ENCODE measurements around the gene RUNX1.

DNA sequence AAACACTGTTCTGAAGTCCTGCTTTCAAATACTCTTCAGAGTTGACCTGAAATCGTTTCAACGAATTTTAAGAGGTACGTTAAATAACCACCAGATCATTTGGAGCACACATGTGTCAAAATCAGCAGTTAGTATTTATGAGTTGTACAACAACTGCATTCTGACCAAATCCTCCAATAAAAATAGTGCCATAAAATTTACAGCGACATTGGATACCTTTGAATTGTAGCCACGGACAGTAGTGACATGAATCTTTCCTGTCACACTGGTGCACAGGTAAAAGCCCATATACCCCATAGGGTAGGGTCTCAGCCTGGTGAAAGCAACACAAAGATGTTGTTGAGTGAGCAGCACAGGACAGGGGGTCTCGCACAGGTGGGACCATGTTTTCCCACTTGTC is 258.8 kb downstream of the RUNX1 start:
- TF ChIP-seq, protein P1, sequence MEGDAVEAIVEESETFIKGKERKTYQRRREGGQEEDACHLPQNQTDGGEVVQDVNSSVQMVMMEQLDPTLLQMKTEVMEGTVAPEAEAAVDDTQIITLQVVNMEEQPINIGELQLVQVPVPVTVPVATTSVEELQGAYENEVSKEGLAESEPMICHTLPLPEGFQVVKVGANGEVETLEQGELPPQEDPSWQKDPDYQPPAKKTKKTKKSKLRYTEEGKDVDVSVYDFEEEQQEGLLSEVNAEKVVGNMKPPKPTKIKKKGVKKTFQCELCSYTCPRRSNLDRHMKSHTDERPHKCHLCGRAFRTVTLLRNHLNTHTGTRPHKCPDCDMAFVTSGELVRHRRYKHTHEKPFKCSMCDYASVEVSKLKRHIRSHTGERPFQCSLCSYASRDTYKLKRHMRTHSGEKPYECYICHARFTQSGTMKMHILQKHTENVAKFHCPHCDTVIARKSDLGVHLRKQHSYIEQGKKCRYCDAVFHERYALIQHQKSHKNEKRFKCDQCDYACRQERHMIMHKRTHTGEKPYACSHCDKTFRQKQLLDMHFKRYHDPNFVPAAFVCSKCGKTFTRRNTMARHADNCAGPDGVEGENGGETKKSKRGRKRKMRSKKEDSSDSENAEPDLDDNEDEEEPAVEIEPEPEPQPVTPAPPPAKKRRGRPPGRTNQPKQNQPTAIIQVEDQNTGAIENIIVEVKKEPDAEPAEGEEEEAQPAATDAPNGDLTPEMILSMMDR (IDR thresholded peaks at IDR 0.05) = no peak
- TF ChIP-seq POLR2A (IDR thresholded peaks at IDR 0.05) = no peak
